GM18873 (cell line): ENCODE results near the gene OPCML.

Experiments
- ATAC-seq: cut with Tn5 transposase; IDR thresholded peaks from one replicate; pipeline ENCODE4 v1.9.1; 2021; ENCODE audit warnings: mild to moderate bottlenecking, moderate library complexity, moderate number of reproducible peaks; ENCODE audit not compliant: unreplicated experiment, low FRiP score

OPCML gene

DNA sequence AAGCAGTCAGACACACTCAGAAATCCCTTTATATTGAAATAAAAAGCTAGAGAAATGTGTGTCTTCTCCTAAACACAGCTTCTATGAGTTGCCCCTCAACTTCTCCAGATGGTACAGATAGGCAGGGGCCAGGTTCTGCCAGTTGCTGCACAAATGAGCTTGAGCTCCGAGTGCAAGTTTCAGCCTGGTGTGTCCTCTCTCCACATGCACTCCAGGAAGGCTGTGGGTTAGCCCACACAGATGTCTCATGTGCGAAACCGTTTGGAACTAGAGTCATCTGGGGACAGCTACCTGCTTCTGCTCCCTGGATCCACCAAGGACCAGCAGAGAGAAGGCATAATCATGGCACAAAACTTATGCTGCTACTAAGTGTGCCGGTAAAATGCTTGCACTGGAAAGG is 812.6 kb downstream of the OPCML start:
- ATAC-seq, result no peak

DNA sequence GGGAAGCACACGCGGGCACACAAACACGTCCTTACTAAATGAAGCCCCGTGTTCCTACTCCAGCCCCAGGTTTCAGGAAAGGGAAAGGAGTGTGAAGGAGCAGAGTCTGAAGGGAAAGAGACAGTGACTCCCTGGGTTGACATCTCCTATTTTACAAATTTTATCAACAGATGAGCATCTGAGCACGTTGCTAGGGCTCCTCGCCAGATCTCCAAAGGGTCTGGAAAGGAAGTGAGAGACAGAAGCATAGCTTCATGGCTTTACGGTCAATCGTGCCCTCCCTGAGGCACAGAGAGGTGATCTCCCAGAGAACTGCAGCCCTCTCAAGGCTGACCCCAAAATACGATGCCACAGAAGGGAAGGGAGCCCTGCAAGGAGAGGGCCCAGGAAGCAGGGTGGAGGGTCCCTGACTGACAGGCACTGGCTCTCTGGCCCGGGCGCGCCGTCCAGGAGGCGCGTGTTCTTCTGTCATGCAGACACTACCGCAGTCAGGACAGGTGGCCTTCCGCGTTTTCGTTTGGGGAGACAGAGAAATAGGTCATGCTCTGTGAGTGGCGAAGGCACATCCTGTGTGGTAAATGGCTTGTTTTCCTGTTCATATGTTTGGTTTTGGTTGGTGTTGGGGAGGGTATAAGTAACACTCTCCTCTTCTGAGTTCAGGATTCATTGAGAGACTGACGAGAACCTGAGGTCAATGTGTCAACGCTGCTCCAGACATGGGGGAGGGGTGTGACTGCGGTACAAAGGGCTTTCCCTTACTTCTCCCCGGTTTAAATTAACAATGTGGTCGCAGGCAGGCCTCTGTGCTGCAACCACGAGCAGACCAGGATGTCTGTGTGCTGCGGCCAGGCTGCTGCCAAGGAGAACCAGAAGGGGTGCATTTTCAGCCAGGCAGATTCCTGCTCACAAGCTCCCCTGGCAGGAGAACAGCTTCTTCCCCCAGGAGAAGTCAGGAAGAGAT is 813.3 kb downstream of the OPCML start:
- no peak for ATAC-seq

DNA sequence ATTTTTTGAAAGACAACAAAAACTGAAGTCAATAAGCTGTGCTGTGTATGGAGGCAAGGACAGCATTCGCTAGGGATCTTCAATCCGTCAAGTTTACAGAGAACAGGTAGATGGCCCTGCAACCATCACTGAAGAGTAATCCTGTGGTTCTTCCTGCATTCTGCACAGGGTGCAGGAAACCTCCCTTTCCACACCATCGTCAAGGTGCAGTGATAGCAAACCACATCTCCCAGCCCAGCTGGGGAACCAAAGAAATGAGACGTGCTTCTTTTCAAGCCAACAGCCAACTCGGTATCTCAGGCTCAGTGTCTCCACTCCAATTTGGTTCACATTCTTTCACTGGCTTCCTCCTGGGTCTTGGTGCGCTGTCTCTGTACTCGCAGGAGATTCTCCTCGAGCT is 814.5 kb downstream of the OPCML start:
- no peak for ATAC-seq

DNA sequence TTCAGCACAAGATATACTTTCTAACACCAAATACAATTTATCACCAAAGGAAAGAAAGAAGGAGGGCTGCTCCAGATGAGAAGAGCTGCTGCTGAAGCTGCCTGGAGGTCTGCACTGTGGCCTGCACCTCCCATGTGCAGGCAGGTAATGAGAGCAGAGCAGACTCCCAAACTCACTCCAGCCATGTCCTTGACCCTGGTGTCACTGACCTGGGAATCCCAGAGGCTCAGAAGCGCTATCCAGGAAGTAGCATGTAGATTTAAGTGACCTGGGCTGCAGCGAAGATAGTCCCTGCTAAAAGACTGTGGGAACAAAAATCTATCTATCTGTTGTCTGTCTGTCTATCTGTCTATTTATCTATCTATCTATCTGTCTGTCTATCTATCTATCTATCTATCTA is 816.3 kb downstream of the OPCML start:
- ATAC-seq, result no peak

DNA sequence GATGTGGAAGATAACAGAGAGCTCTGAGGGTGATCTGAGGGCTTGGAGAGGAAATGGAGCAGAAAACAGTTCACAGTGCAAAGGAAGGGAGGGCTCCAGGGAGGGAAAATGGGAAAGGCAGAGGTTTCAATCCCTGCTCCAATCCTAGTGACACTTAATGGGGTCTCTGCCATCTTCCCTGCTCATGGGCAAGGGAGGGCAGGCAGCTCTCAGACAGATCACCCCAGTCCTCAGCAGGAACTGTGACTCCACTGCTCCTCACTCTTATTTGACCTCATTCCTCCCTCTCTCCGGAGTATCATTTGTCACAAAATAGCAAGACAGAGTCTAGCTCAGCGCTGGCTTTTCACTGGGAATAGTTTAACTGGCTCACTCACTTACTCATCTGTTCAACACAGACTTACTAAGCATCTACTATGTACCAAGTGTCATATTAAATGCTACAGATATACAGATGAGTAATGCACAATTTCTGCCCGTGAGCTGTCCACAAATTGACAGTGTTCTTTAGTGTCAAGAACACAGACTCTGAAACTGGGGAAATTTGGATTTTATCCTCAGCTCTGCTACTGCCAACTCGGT is 817.4 kb downstream of the OPCML start:
- ATAC-seq, result no peak

DNA sequence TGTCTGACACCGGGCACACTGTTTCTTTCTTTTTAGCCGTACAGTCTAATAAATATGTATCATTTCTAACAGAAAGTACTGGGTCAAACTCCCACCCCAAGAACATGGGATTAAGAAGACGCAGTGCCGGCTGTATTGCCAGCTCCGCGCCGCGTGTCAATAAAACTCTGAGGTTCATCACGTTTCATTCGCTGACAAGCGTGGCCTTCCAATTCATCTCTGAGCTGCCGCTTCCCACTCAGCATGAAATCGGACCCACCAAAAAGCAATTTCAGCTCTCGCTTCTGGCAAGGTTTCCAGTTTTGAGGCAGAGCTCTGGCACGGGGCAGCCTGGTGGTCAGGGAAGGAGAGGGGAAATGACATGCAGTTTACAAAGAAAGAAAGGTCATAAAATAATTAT is 819.8 kb downstream of the OPCML start:
- ATAC-seq, result no peak

DNA sequence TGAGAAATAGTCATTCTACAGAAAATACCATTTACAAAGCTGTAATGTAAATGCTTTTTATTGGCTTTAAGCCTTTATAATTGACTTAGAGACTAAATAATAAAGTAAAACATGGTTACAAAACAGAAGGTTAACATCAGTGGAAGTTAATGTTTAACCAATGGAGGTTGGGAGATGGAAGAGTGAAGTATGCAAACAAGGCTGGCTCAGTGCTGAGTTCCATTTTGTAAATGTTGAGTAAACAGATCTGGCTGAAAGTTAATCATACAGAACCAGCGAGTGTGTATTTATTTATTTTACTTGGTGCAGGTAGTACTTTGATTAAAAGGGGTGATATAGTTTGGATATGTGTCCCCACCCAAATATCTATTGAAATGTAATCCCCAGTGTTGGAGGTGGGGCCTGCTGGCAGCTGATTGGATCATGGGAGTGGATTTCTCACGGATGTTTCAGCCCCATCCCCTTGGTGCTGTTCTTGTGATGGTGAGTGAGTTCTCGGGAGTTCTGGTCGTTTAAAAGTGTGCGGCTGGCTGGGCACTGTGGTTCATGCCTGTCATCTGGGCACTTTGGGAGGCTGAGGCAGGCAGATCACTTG is 827.4 kb downstream of the OPCML start:
- no peak for ATAC-seq

DNA sequence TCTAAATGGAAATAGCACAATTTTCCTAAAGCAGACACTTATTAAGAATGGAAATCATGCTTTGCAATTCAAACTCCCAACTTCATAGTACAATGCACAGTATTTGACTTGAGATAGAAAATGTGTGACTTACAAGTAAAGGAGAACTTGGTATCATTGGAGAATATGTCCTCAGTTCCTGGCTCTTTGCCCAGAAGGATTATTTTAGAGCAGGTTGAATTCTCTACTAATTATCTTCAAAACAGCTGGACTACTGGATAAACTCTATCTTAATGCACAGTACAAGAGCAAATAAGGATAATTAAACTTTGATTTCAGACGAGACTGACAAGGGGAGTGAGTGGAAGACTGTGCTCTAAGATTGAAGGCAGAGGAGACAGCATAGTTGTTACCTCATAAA is 839.4 kb downstream of the OPCML start:
- ATAC-seq, result no peak

DNA sequence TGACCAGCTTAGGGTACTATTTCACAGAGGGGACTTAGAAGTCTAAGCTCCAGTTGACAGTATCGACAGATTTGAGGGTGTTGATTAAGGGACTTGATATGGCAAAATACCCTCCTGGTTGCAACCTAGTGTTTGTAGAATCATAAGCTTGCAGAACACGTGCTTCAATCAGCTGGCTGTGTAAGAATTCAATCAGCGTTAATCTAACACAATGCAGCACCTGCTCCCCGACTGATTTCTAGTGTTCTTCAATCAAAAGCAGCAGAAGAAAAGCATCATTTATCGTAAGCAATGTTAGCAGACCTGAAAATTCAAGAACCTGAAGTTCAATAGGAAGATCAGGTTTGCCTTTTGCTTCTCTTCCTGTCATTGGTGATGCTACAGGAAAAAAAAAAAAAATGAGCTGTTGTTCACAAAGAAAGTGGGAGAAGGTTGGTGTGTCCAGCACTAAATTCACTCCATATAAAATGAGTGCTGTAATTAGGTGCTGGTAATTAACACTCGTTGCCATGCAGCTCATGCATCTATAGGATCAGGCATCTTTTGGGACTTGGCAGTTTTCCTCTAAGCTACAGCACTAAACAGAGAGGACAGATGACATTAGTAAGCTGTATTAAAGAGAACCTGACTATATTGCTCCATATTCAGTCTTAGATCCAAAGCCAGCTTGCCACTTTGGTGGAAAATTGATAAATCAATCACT is 840.3 kb downstream of the OPCML start:
- ATAC-seq, result no peak

DNA sequence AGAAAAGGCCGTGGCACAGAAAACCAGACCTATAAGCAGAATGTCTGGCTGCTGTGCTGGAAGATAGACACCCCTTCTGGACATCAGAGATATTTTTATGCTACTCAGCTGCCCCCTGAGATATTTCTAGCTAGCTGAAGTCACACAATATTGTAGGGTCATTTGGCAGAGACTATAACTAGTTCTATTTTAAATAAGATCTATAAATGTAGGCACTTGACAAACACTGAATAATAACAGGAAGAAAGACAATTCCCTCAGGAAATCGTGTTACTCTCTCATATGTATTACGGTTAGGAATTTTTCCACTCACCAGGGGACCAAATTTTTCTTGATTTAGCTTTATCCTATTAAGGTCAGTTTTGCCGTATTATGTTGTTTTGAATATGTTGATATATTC is 845.4 kb downstream of the OPCML start:
- no peak for ATAC-seq

DNA sequence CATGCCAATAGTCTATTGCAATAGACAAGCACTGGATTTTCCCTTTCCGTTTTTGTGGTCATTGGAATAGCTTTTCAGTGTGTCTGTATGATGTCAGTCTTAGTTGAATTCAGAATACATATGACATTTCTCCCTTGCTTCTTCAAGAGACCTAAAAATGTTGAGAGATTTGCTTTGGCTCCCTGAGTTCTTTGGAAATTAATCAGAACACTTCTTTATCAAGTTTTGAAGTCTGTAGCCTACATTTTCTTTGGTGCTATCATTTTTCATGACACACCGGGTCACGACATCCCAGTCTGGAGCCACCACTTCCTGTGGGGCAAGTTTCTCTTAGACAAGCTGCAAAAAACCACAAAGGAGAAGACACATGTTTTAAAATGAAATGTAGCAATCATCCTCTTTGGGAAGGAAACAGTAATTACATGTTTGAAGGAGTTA is 847.1 kb downstream of the OPCML start:
- ATAC-seq, result no peak

DNA sequence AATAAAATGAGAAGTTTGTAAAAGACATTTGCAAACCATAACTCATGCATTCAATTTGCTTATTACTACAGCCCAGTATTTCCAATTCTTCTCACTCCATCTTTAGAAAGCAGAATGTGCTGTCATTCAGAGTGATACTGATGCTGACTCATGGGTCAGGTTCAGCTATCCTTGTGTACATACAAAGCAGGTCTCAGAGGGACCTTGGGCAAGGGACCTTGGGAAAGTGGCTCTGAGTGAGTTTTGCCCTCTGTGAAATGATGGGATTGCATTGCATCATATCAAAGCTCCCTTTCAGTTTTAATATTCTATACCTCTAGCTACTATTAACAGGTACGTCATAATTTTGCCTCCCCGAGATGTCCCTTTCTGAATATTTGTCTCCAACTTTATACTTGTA is 848.7 kb downstream of the OPCML start:
- no peak for ATAC-seq

DNA sequence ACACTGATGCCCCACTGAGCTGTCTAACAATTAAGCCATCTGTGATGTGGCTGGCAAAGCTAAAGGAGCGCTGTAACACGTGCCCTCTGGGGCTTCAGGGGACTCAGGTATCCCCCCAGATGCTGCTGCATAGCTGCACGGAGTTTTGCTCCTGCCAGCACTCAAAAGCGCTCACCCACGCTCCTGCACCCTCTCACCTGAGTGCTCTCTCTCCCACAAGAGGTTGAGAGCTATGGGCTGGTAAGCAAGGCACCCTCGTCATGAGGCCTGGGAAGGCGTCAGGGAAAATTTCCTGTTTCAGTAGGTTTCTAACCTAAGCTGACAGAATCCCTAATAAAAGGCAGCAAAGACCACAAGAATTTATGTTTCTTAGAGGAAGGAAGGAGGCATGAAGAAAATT is 850.3 kb downstream of the OPCML start:
- no peak for ATAC-seq

DNA sequence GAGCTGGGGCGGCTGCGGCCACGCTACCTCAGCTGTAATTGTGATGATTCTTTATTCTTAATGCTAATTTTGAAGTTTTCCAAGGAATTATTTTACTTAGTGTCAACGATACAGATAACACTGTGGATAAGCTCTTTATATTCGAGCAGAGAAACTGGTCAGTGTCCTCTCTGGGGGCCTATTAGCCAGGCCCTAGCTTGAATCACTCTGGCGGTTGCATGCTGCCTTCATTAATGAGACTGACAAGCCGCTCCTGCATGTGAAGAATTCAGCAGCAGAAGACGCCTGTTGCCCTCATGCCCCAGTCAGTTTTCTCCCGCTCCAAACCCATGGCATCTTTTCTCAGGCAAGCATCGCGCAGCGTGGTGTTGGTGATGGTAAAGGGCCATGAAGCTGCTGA is 851.7 kb downstream of the OPCML start:
- ATAC-seq, result no peak

DNA sequence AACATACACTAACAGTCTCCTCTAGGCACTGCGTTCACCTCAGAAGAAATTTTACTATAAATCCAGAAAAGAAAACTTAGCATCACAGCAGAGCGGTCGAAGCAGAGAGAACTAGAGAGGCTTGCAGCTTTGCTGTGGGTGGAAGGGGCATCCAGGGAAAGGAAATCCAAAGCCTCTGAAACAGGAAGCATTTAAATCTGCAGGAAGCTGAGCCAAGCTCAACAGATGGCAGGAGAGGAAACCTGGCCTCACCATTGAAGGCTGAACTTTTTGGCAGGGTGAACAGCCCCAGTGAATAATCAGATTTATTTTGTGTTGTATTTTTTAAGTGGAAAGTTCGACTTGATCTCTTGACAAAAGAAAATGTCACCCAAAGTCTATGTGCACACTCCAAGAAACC is 858.1 kb downstream of the OPCML start:
- no peak for ATAC-seq

DNA sequence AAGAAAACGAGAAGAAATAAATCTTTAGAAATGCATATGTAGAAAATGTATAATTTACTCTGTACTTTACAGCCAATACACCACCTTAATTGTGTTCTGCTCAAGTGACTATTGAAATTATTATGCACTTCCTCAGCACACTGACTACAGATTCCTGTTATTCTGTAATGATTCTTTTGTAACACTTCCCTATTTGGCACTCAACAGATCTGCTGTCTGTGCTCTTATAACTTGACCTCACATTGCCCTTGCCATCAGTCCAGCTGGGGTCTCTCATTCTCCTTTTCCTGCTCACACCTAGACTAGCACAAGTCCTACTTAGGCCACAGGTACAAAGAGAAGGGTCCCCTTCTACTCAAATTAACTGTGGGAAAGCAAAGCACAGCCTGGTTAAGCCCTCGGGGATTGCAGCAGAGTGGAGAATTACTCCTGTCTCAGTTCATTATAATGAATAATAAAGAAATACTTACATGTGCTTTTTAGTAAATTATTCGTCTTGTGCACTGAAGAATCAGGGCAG is 860.4 kb downstream of the OPCML start:
- ATAC-seq, result no peak

DNA sequence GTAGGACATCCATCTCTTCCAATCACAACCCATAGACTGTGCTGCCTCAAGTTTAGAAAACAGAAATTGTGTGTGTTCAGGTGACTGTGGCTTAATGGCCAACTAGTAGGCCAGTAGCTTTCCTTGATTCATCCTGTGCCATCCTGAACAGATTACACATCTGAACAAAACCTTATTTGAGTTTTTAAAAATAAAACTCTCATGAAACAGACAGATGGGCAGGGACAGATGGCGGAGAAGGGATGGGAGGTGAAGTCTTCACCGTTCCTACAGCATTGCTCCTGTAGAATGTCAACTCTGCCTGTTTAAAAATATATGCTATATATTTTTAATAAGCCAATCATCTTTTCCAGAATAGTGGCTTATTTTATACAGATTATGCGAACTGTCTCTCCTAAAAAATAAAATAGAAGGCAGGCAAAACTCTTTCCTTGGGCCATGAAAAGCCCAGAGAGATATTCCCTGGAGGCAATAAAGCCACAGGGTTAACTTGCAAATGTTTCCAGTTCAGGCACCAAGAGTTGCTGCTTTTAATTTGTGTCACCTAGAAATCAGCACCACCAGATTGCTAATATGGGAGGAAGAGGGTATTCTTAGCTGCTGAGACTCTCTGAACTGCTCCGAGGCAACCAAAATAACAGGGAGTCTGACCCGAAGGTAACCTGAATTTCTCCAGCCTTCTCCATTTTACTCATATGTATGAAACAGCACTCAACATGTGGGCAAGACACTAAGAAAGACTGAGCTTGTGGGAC is 861.2 kb downstream of the OPCML start:
- ATAC-seq, result no peak

DNA sequence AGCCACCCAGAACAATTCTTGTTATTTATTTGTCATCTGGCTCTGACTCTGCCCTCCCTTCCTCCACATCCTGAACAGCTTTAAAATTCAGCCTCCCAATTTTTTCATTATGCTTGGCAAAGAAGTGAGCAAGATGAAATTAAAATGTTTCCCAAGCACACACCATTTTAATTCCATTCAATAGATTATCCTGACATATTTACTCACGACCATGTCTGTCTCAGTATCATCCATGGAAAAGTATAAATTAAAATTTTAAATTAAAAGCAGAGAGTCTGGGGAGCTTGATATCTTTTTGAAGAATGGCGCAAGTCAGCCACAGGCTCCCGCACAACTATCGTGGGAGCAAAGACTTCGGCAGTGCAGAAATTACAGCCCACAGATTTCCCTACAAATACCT is 862.4 kb downstream of the OPCML start:
- ATAC-seq, result no peak

DNA sequence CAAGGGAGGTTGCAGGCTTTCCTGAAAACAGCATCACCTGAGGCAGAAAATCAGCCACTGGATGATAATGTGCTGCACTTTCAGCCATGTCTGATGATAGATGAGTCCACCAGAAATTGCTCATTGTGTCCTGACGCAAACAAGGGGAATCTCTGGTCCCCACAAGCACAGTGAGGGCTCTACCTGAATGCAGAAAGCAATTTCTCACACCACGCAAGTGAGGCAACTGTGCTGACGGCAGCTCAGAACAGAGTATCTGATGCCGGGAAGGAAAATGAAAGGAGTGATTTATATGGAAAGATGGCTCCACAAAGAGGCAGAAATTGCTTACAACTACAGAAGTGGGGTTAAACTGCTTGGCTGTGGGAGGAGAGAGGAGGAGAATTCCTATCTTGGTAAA is 867.1 kb downstream of the OPCML start:
- ATAC-seq, result no peak

DNA sequence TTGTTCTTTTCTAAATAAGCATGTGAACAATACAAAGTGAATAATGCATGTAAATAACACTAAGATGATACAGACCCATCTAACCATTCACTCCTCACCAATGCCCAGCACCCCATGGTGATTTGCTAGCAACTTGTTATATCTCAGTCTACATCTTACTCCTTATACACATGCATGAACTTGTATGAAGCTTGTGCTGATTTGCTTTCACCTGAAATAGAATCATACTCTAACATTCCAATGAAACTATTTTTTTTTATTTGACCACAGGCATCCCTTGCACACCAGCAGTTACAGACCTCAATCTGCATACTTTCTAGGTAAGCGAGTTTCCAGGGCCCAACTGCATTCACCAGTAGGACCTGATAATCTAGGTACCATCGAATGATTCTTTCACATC is 873.6 kb downstream of the OPCML start:
- no peak for ATAC-seq
